Psoas muscle (tissue), 8 donors: ENCODE measurements around the gene CCDC106. TPM values are rescaled to one million over a fixed set of nuclear protein-coding genes. Genes with fewer than 3 reads are reported as not detected.

Source experiments
- ATAC-seq, 4 donors: fragments of 200-7000 bp; cut with Tn5 transposase; one replicate each; pipeline ENCODE4 v1.9.1; 2020; ENCODE audit warnings: moderate library complexity in 3 of 4, mild to moderate bottlenecking in 2 of 4
- DNase-seq, 2 donors: peaks; one replicate each; pipeline ENCODE4 v3.0.0-alpha.2; 2020
- H3K27ac ChIP-seq: fragments of 200-600 bp; one replicate; pipeline ENCODE4 v1.8.0; 2022
- H3K27me3 ChIP-seq, 3 donors: fragments of 200-600 bp in 1 of 3; one replicate each; pipeline versions ENCODE4 v1.6.1 to v1.8.0; 2013 to 2022; ENCODE audit warnings: low read length in 2 of 3, mild to moderate bottlenecking in 2 of 3, moderate library complexity in 1 of 3; ENCODE audit not compliant: insufficient read depth in 3 of 3
- H3K36me3 ChIP-seq, 2 donors: fragments of 200-600 bp in 1 of 2; one replicate each; pipeline versions ENCODE4 v1.6.1 to v1.8.0; 2013 to 2022; ENCODE audit warnings: low read depth in 1 of 2, mild to moderate bottlenecking in 1 of 2, moderate library complexity in 1 of 2; ENCODE audit not compliant: insufficient read depth in 1 of 2
- H3K4me1 ChIP-seq: fragments of 200-600 bp; one replicate; pipeline ENCODE4 v1.8.0; 2022
- H3K4me3 ChIP-seq: fragments of 200-600 bp; one replicate; pipeline ENCODE4 v1.8.0; 2022; ENCODE audit warnings: mild to moderate bottlenecking
- H3K9me3 ChIP-seq: fragments of 200-600 bp; one replicate; pipeline ENCODE4 v1.8.0; 2022
- CTCF ChIP-seq: fragments of 200-600 bp; IDR thresholded peaks from one replicate; pipeline ENCODE4 v1.8.0; 2022; ENCODE audit warnings: antibody characterized with exemption
- WGBS, 3 donors: extraction: QIAGEN DNeasy Blood & Tissue Kit; methylation state at CpG; one replicate each; pipeline versions ENCODE4 v1.1.6 to v1.1.7; 2013; 5-methylcytosine and 5-hydroxymethylcytosine counted together
- intact Hi-C, 2 donors: fragments of 100-400 bp; cut with DNase I; formaldehyde crosslinking; loops; one replicate each; pipeline versions ENCODE4 v1.11.0 to v1.14.2; 2022
- polyA plus RNA-seq, 3 donors: library from polyadenylated mRNA; stranded (reverse); fragments of 200-250 nt; gene quantifications; one replicate each; pipeline ENCODE4 v1.2.3, GENCODE V29; 2013
- total RNA-seq, 4 donors: library from RNA; stranded (reverse); fragmentation: NEBNext Ultra II Directional in 2 of 4; extraction: Animal tissue kit (Norgen Biotek cat#: 25700) in 2 of 4; gene quantifications; one replicate each; pipeline versions ENCODE4 v1.2.1 to v1.2.4, GENCODE V29; 2021 to 2023
- donor health status: healthy with polysubstance abuse.
- donor health status: DM: no; HTN: no; CAD: no; lungs with moderate emphysema.
- donor health status: Bipolar disorder and iron deficiency.
- donor health status: healthy.
- donor health status: DM: yes; HTN: yes; CAD: no.
- donor health status: DM: no; HTN: no; CAD: no.
- donor health status: DM: no; HTN: no; CAD: no.
- donor health status: DM: yes; HTN: yes; CAD: no.

Gene CCDC106
- total and polyA plus RNA-seq, 7 donors = 4.4 to 12.0 (median 10.0) TPM

DNA sequence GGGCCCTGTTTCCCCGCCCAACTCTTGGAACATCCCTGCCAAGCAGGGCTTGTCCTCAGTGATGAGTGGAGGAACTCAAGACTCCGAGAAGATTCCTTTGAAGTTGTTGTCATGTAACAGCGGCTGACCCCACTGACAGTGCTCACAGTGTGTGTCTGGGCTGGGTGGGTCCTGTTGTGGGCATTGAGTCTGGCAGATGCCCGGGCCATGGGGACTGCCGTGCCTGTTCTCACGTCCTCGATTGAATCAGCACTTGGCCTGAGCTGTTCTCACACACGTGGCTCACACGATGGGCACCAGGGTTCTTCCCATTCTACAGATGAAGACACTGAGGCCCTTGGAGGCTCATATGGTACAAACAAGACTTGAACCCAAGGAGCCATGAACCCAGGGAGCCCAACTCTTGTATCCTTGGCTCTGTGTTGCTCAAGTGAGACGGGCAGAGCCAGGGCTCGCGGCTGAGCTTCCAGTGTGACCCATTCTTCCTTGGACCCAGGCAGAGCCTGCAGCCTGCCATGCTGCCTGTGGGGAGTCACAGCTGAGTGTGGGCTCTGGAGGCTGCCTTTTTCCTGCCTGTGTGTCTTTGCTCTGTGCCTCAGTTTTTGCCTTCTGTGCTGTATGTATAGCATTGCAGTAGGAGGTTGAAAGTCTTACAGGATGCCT is 18.5 kb downstream of the CCDC106 start:
- Histone ChIP-seq H3K9me3 (no peaks in the 10 kb centered on the region), H3K27me3 (no peaks in the 10 kb centered on the region), H3K4me1 (no peaks in the 10 kb centered on the region), H3K36me3 (peaks cover 12 to 90% of the 10 kb centered on the region in 2 donors), H3K27ac (no peak overlapping the region), H3K4me3 (no peak overlapping the region)
- no peak for TF ChIP-seq CTCF
- intact Hi-C loops = no loop called here
- DNase-seq (no peak), ATAC-seq (no peak)
- 78 to 86% (median 81%) methylated on average over 12 of the region's 12 CpGs for WGBS, 3 donors

- H3K4me3 ChIP-seq = no peak overlapping the region
- no peak overlapping the region for H3K27ac ChIP-seq
- DNase-seq = no peak
- TF ChIP-seq CTCF = no peak
- no peak for ATAC-seq
- 92 to 93% (median 92%) methylated on average over 3 to 4 of the region's 4 CpGs for WGBS, 3 donors
- H3K36me3 ChIP-seq = peaks cover 10 to 90% of the 10 kb centered on the region in 2 donors
- H3K9me3 ChIP-seq = no peaks in the 10 kb centered on the region
- no peaks in the 10 kb centered on the region for H3K27me3 ChIP-seq
- intact Hi-C loops = no loop called here
- H3K4me1 ChIP-seq = no peaks in the 10 kb centered on the region
Observed at GRCh38 chr19:55667006-55667381, 19.0 kb downstream of the CCDC106 start.

DNA sequence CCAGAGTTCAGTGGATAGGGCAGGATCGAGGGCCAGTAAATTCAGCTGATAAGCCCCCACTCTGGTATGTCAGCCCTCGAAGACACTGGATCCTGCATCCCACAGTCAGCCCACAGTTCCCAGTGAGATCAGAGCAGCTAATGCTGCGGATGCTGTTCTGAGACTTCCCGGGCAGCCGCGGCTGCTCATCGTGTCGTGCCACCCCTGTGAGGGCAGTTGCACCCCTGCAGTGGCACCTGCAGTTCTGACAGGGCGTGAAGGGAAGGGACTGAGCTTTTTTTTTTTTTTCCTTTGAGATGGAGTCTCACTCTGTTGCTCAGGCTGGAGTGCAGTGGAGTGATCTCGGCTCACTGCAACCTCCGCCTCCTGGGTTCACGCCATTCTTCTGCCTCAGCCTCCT is 19.5 kb downstream of the CCDC106 start:
- Histone ChIP-seq H3K27me3 (no peaks in the 10 kb centered on the region), H3K4me1 (no peaks in the 10 kb centered on the region), H3K4me3 (no peak overlapping the region), H3K36me3 (peaks cover 8 to 92% of the 10 kb centered on the region in 2 donors), H3K9me3 (no peaks in the 10 kb centered on the region), H3K27ac (no peak overlapping the region)
- ATAC-seq (no peak), DNase-seq (no peak)
- 86 to 87% (median 87%) methylated on average over 12 of the region's 12 CpGs for WGBS, 3 donors
- intact Hi-C loops = no loop called here
- TF ChIP-seq CTCF = no peak

DNA sequence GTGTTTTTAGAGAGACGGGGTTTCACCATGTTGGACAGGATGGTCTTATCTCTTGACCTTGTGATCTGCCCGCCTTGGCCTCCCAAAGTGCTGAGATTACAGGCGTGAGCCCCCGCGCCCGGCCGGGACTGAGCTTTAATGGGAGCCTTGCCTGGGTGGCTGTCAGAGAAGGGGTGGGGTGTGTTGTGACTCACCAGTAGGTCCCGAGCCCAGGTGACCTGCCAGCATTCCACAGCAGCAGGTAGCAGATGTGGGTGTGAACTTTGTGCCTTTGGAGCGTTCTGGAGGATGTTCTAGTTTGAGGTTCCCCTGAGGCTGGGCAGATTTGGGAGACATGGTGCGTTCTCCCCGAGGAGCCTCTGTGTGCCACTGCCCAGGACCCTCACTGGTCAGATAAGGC is 19.9 kb downstream of the CCDC106 start:
- no peaks in the 10 kb centered on the region for H3K27me3 ChIP-seq
- peaks cover 6 to 89% of the 10 kb centered on the region in 2 donors for H3K36me3 ChIP-seq
- no peaks in the 10 kb centered on the region for H3K4me1 ChIP-seq
- no peak overlapping the region for H3K4me3 ChIP-seq
- no peak for TF ChIP-seq CTCF
- DNase-seq (no peak), ATAC-seq (no peak)
- intact Hi-C loops = no loop called here
- no peaks in the 10 kb centered on the region for H3K9me3 ChIP-seq
- no peak overlapping the region for H3K27ac ChIP-seq
- 85 to 89% (median 86%) methylated on average over 11 of the region's 11 CpGs for whole genome bisulfite sequencing, 3 donors
